ENCODE results near the gene WFIKKN1.
"Not testable (repeated sequence)": the region's sequence is repeated elsewhere in the genome, so short reads cannot be mapped to it uniquely, and the experiment has no call there.

WFIKKN1 gene

GRCh38 chr16:595094-595528 lies 35.7 kb upstream of the WFIKKN1 start:
- Histone ChIP-seq H3K27ac (ENCODE audit: low read length) (no peak overlapping the region), H3K27me3 (ENCODE audit: low read depth, low read length) (no peaks in the 10 kb centered on the region), H4K20me1 (ENCODE audit: insufficient read depth, low read length) (peaks cover 12% of the 10 kb centered on the region; the same call in 1 of the 2 replicates), H3K9ac (ENCODE audit: low read length) (no peak overlapping the region), H3K4me3 (ENCODE audit: low read length) (no peak overlapping the region), H3K4me1 (ENCODE audit: low read length) (peaks cover 6% of the 10 kb centered on the region; the same call in 1 of the 2 replicates), H2AFZ (ENCODE audit: low read depth, low read length) (no peak overlapping the region), H3K4me2 (ENCODE audit: low read length) (no peak overlapping the region), H3K79me2 (ENCODE audit: low read length) (peaks cover 8% of the 10 kb centered on the region; the same call in 1 of the 2 replicates), H3K9me3 (ENCODE audit: insufficient read depth, low read length) (no peaks in the 10 kb centered on the region), H3K36me3 (replicated peaks; ENCODE audit: low read depth, low read length) (peaks cover 8% of the 10 kb centered on the region)
- TF ChIP-seq CTCF (IDR thresholded peaks at IDR 0.05; ENCODE audit: low read depth, low read length): no peak
- TF ChIP-seq EZH2phosphoT487 (IDR thresholded peaks at IDR 0.05; ENCODE audit: low read depth): no peak

GRCh38 chr16:595942-596735 lies 34.6 kb upstream of the WFIKKN1 start:
- H3K27ac ChIP-seq (ENCODE audit: low read length): no peak overlapping the region
- TF ChIP-seq CTCF (IDR thresholded peaks at IDR 0.05; ENCODE audit: low read depth, low read length): no peak

GRCh38 chr16:596736-597060 lies 34.1 kb upstream of the WFIKKN1 start:
- peaks cover 8% of the 10 kb centered on the region for H3K36me3 ChIP-seq (replicated peaks; ENCODE audit: low read depth, low read length)
- no peaks in the 10 kb centered on the region for H3K27me3 ChIP-seq (ENCODE audit: low read depth, low read length)
- H3K4me3 ChIP-seq (ENCODE audit: low read length): no peak overlapping the region
- H3K9me3 ChIP-seq (ENCODE audit: insufficient read depth, low read length): no peaks in the 10 kb centered on the region
- no peak overlapping the region for H3K27ac ChIP-seq (ENCODE audit: low read length)
- H4K20me1 ChIP-seq (ENCODE audit: insufficient read depth, low read length): peaks cover 5% of the 10 kb centered on the region; the same call in 1 of the 2 replicates
- no peak overlapping the region for H3K4me2 ChIP-seq (ENCODE audit: low read length)
- no peaks in the 10 kb centered on the region for H3K4me1 ChIP-seq (ENCODE audit: low read length)
- no peak overlapping the region for H3K9ac ChIP-seq (ENCODE audit: low read length)
- H3K79me2 ChIP-seq (ENCODE audit: low read length): no peaks in the 10 kb centered on the region; the same call in 1 of the 2 replicates
- no peak for TF ChIP-seq CTCF (IDR thresholded peaks at IDR 0.05; ENCODE audit: low read depth, low read length)
- TF ChIP-seq EZH2phosphoT487 (IDR thresholded peaks at IDR 0.05; ENCODE audit: low read depth): no peak
- H2AFZ ChIP-seq (ENCODE audit: low read depth, low read length): no peak overlapping the region

More at GRCh38 chr16:595942-596735, 34.6 kb upstream of the WFIKKN1 start:
- H2AFZ ChIP-seq (ENCODE audit: low read depth, low read length): no peak overlapping the region
- no peaks in the 10 kb centered on the region for H3K27me3 ChIP-seq (ENCODE audit: low read depth, low read length)
- no peaks in the 10 kb centered on the region for H3K9me3 ChIP-seq (ENCODE audit: insufficient read depth, low read length)
- peaks cover 8% of the 10 kb centered on the region for H3K36me3 ChIP-seq (replicated peaks; ENCODE audit: low read depth, low read length)
- H4K20me1 ChIP-seq (ENCODE audit: insufficient read depth, low read length): peaks cover 5% of the 10 kb centered on the region; the same call in 1 of the 2 replicates
- no peak overlapping the region for H3K4me3 ChIP-seq (ENCODE audit: low read length)
- no peak overlapping the region for H3K4me2 ChIP-seq (ENCODE audit: low read length)
- H3K4me1 ChIP-seq (ENCODE audit: low read length): no peaks in the 10 kb centered on the region
- no peak overlapping the region for H3K9ac ChIP-seq (ENCODE audit: low read length)
- peaks cover under 1% of the 10 kb centered on the region; the same call in 1 of the 2 replicates for H3K79me2 ChIP-seq (ENCODE audit: low read length)

GRCh38 chr16:597655-598054 lies 33.1 kb upstream of the WFIKKN1 start:
- H3K4me2 ChIP-seq (ENCODE audit: low read length); H3K4me3 ChIP-seq (ENCODE audit: low read length); H3K27ac ChIP-seq (ENCODE audit: low read length); H3K79me2 ChIP-seq (ENCODE audit: low read length); H3K9ac ChIP-seq (ENCODE audit: low read length); H3K36me3 ChIP-seq (replicated peaks; ENCODE audit: low read depth, low read length); H4K20me1 ChIP-seq (ENCODE audit: insufficient read depth, low read length); H2AFZ ChIP-seq (ENCODE audit: low read depth, low read length); H3K27me3 ChIP-seq (ENCODE audit: low read depth, low read length); H3K9me3 ChIP-seq (ENCODE audit: insufficient read depth, low read length); H3K4me1 ChIP-seq (ENCODE audit: low read length): not testable (repeated sequence)
